GM12878 (cell line): ENCODE results near the gene APCDD1. TPM values are rescaled to one million over a fixed set of nuclear protein-coding genes. Genes with fewer than 3 reads are reported as not detected.

ENCODE experiments used
- ATAC-seq: fragments of 200-7000 bp; cut with Tn5 transposase; 3 replicates; pipeline ENCODE4 v1.9.1; 2020; ENCODE audit warnings: mild to moderate bottlenecking, moderate library complexity
- BruUV-seq: library from RNA; stranded (reverse); fragments of 400-500 nt; replicated peaks from 2 replicates; lab custom pipeline; 2021; lab: Mats Ljungman, UMichigan
- CTCF ChIA-PET: fragments of 300-600 bp; sonication (Branson Sonifier 250); formaldehyde crosslinking; extraction: SDS; loops from one replicate; lab custom pipeline; 2021; ENCODE audit warnings: inconsistent platforms; lab: Yijun Ruan, JAX
- POLR2A ChIA-PET: fragments of 350-600 bp; formaldehyde crosslinking; extraction: SDS; loops from one replicate; lab custom pipeline; 2021; ENCODE audit warnings: inconsistent platforms; lab: Charles Lee
- RAD21 ChIA-PET: fragments of 300-600 bp; sonication (Branson Sonifier 250); formaldehyde crosslinking; loops from one replicate; lab custom pipeline; 2023; ENCODE audit warnings: antibody characterized with exemption; ENCODE audit not compliant: unreplicated experiment; lab: Charles Lee
- SMC1A ChIA-PET: fragments of 300-600 bp; sonication (Branson Sonifier 250); formaldehyde crosslinking; loops from one replicate; lab custom pipeline; 2023; ENCODE audit not compliant: unreplicated experiment, uncharacterized antibody; lab: Charles Lee
- DNase-seq: peaks from one replicate; pipeline ENCODE4 v3.0.0-alpha.2; 2011; ENCODE audit warnings: low read depth, low spot score
- FAIRE-seq: peaks from 3 replicates; lab custom pipeline; 2011; peaks lifted over from hg19 to GRCh38; lab: Jason Lieb, UNC
- H2AFZ ChIP-seq: 2 replicates; pipeline ENCODE4 v1.6.0; 2011; ENCODE audit warnings: low read depth, low read length, control low read depth; ENCODE audit not compliant: control insufficient read depth
- H3K27ac ChIP-seq: 2 replicates; pipeline ENCODE4 v1.5.1; 2011; ENCODE audit warnings: control low read depth; ENCODE audit not compliant: control insufficient read depth, insufficient read depth
- H3K27me3 ChIP-seq, 2 experiments: replicated peaks in 1 of 2; 2 replicates each; pipeline versions ENCODE4 v1.6.0 to v1.6.1; 2011; ENCODE audit warnings: low read length in 1 of 2; ENCODE audit not compliant: control insufficient read depth in 2 of 2, insufficient read depth in 2 of 2
- H3K36me3 ChIP-seq, 2 experiments: 2 replicates each; pipeline ENCODE4 v1.5.1; 2011; ENCODE audit warnings: low read length in 1 of 2; ENCODE audit not compliant: control insufficient read depth in 2 of 2, insufficient read depth in 2 of 2
- H3K4me1 ChIP-seq: 2 replicates; pipeline ENCODE4 v1.6.1; 2011; ENCODE audit warnings: mild to moderate bottlenecking, low read length, moderate library complexity, mixed read lengths; ENCODE audit not compliant: control insufficient read depth, insufficient read depth
- H3K4me2 ChIP-seq: 2 replicates; pipeline ENCODE4 v1.6.0; 2011; ENCODE audit warnings: control low read depth; ENCODE audit not compliant: control insufficient read depth, insufficient read depth
- H3K4me3 ChIP-seq: fragments of 200-600 bp; sonication (generic); 2 replicates; pipeline ENCODE4 v1.5.1; 2016
- H3K79me2 ChIP-seq: 2 replicates; pipeline ENCODE4 v1.6.0; 2011; ENCODE audit warnings: low read length; ENCODE audit not compliant: control insufficient read depth, insufficient read depth
- H3K9ac ChIP-seq: 2 replicates; pipeline ENCODE4 v1.8.0; 2011; ENCODE audit warnings: low read length, control low read depth, mixed read lengths; ENCODE audit not compliant: control insufficient read depth, insufficient read depth
- H3K9me3 ChIP-seq: replicated peaks from 3 replicates; pipeline ENCODE4 v1.5.1; 2011; ENCODE audit warnings: mild to moderate bottlenecking, low read length; ENCODE audit not compliant: control insufficient read depth, insufficient read depth
- H4K20me1 ChIP-seq: 2 replicates; pipeline ENCODE4 v1.6.0; 2011; ENCODE audit not compliant: control insufficient read depth, insufficient read depth
- ASH2L ChIP-seq: fragments of 300-600, 200-600 bp; sonication (generic); IDR thresholded peaks from 2 replicates; pipeline ENCODE4 v1.6.1; 2017; ENCODE audit warnings: low read depth, mild to moderate bottlenecking, borderline replicate concordance
- BRCA1 ChIP-seq: IDR thresholded peaks from 2 replicates; pipeline ENCODE4 v1.6.1; 2011; ENCODE audit warnings: low read depth, low read length, improper control_type of control experiment
- CBX5 ChIP-seq: sonication (generic); IDR thresholded peaks from 2 replicates; pipeline ENCODE4 v1.6.1; 2016; ENCODE audit warnings: low read depth, moderate library complexity, mild to moderate bottlenecking, inconsistent platforms
- EP300 ChIP-seq, 2 experiments: fragments of 150-350 bp in 1 of 2; IDR thresholded peaks; 2 replicates each; pipeline ENCODE4 v1.6.1; 2011 to 2012; ENCODE audit warnings: low read depth in 2 of 2, low read length in 2 of 2, borderline replicate concordance in 1 of 2, improper control_type of control experiment in 1 of 2, inconsistent platforms in 1 of 2; ENCODE audit not compliant: control insufficient read depth in 1 of 2
- FOS ChIP-seq: IDR thresholded peaks from 3 replicates; pipeline ENCODE4 v1.6.1; 2011; ENCODE audit warnings: borderline replicate concordance; ENCODE audit not compliant: insufficient read length; ENCODE audit errors: extremely low read depth
- HCFC1 ChIP-seq: fragments of 150-350 bp; IDR thresholded peaks from 2 replicates; pipeline ENCODE4 v1.6.1; 2014; ENCODE audit warnings: low read length
- IKZF1 ChIP-seq: fragments of 450-650 bp; conservative IDR thresholded peaks from 2 replicates; pipeline ENCODE4 v1.6.1; 2017; ENCODE audit warnings: antibody characterized with exemption, mild to moderate bottlenecking
- IKZF2 ChIP-seq, 2 experiments: fragments of 450-650 bp; IDR thresholded peaks; 2 replicates each; pipeline ENCODE4 v1.6.1; 2017; ENCODE audit warnings: mild to moderate bottlenecking in 2 of 2, moderate library complexity in 2 of 2
- PAX8 ChIP-seq: fragments of 450-650 bp; IDR thresholded peaks from 2 replicates; pipeline ENCODE4 v1.6.1; 2017; ENCODE audit warnings: mild to moderate bottlenecking, moderate library complexity
- PML ChIP-seq: IDR thresholded peaks from 2 replicates; pipeline ENCODE4 v1.6.1; 2012; ENCODE audit warnings: low read length, inconsistent platforms
- RCOR1 ChIP-seq: conservative IDR thresholded peaks from 2 replicates; pipeline ENCODE4 v1.6.1; 2012; ENCODE audit warnings: low read depth, low read length, improper control_type of control experiment
- SMAD1 ChIP-seq: fragments of 450-650 bp; IDR thresholded peaks from 2 replicates; pipeline ENCODE4 v1.6.1; 2018; ENCODE audit warnings: mild to moderate bottlenecking, low read depth; ENCODE audit not compliant: partially characterized antibody
- ZBED1 ChIP-seq: IDR thresholded peaks from 2 replicates; pipeline ENCODE4 v1.6.1; 2016; ENCODE audit warnings: borderline replicate concordance
- ZNF217 ChIP-seq: fragments of 450-650 bp; IDR thresholded peaks from 2 replicates; pipeline ENCODE4 v1.6.1; 2017; ENCODE audit warnings: antibody characterized with exemption, mild to moderate bottlenecking
- WGBS: methylation state at CpG from one replicate; pipeline ENCODE4 v1.1.6; 2016; ENCODE audit warnings: low lambda C conversion rate; ENCODE audit not compliant: insufficient replicate concordance, insufficient coverage; ENCODE audit errors: missing lambda C conversion rate; 5-methylcytosine and 5-hydroxymethylcytosine counted together
- in situ Hi-C: fragments of 300-500 bp; cut with MboI; formaldehyde crosslinking; loops from 9 replicates; pipeline ENCODE4 v1.14.3; 2018; ENCODE audit warnings: mixed read lengths
- intact Hi-C: fragments of 100-400 bp; cut with micrococcal nuclease; formaldehyde crosslinking; loops from one replicate; pipeline ENCODE4 v1.14.2; 2022; ENCODE audit not compliant: unreplicated experiment
- polyA plus RNA-seq, 11 experiments: library from polyadenylated mRNA; depleted of rRNA in 4 of 11; unstranded in 6 of 11; stranded (reverse) in 5 of 11; fragments of >200 nt; fragmentation: Nextera tagmentation in 4 of 11; fragmentation: Illumina TruSeq in 1 of 11; extraction: Ambion mirVana in 4 of 11; extraction: Trizol in 1 of 11; gene quantifications; 1 replicate in 1 of 11; 2 replicates in 10 of 11; pipeline versions ENCODE4 v1.2.1 to v1.2.3, GENCODE V29; 2011 to 2016; ENCODE audit warnings: inconsistent platforms in 2 of 11, missing spikeins in 2 of 11, low read depth in 1 of 11
- total RNA-seq, 4 experiments: library from RNA; depleted of rRNA in 3 of 4; stranded (reverse); fragments of >200 nt in 3 of 4; fragmentation: Illumina TruSeq in 1 of 4; extraction: Trizol in 1 of 4; gene quantifications; 2 replicates each; pipeline versions ENCODE4 v1.2.1 to v1.2.3, GENCODE V29; 2013 to 2021
- TF ChIP-seq, protein P1 (sequence below): fragments of 150-350 bp; IDR thresholded peaks from 2 replicates; pipeline ENCODE4 v1.6.1; 2016; ENCODE audit warnings: low read depth, low read length
- TF ChIP-seq, protein P2 (sequence below): fragments of 450-650 bp; IDR thresholded peaks from 2 replicates; pipeline ENCODE4 v1.6.1; 2017; ENCODE audit warnings: mild to moderate bottlenecking, moderate library complexity
- TF ChIP-seq, protein P3 (sequence below), 3 experiments: IDR thresholded peaks in 2 of 3; conservative IDR thresholded peaks in 1 of 3; 2 replicates each; pipeline ENCODE4 v1.5.1; 2011; ENCODE audit warnings: low read depth in 3 of 3, low read length in 3 of 3, mild to moderate bottlenecking in 3 of 3, control low read depth in 2 of 3, moderate library complexity in 2 of 3, inconsistent platforms in 1 of 3, mixed read lengths in 1 of 3; ENCODE audit not compliant: control insufficient read depth in 2 of 3, insufficient read depth in 1 of 3; ENCODE audit errors: extremely low read depth in 1 of 3

The APCDD1 gene
- total and polyA plus RNA-seq, 10 of the 15 experiments (the other 5 are each of a cell fraction or from before 2014, with no cell fraction given) = not detected

GRCh38 chr18:10436160-10436559, 18.3 kb upstream of the APCDD1 start:
- no peak overlapping the region for H3K4me3 ChIP-seq
- H3K36me3 ChIP-seq = no peaks in the 10 kb centered on the region
- no peak overlapping the region for H3K9ac ChIP-seq
- no peak overlapping the region for H2AFZ ChIP-seq
- ChIA-PET SMC1A (interaction anchor here (2.3 kb wide), 1 partner anchor 54 kb away, joined by 6 read pairs; no protein-coding TSS in a partner anchor), POLR2A (no interaction called here), CTCF (no interaction called here), RAD21 (no interaction called here)
- no peaks in the 10 kb centered on the region for H3K9me3 ChIP-seq
- BruUV-seq = no TSS peak
- no peaks in the 10 kb centered on the region for H3K79me2 ChIP-seq
- ATAC-seq (no peak), DNase-seq (no peak), FAIRE-seq (no peak)
- 69% methylated on average over 3 of the region's 3 CpGs for WGBS
- TF ChIP-seq CBX5 (no peak), BRCA1 (no peak), HCFC1 (no peak), ASH2L (no peak), IKZF1 (no peak), PML (no peak), IKZF2 (IDR thresholded peaks at IDR 0.05) (no peak), ZNF217 (no peak), PAX8 (no peak), RCOR1 (no peak), SMAD1 (no peak), FOS (no peak), EP300 (IDR thresholded peaks at IDR 0.05; ENCODE audit: borderline replicate concordance in 1 of 2, control insufficient read depth in 1 of 2, low read depth in 2 of 2, low read length in 2 of 2) (no peak), ZBED1 (no peak)
- TF ChIP-seq, protein P1, sequence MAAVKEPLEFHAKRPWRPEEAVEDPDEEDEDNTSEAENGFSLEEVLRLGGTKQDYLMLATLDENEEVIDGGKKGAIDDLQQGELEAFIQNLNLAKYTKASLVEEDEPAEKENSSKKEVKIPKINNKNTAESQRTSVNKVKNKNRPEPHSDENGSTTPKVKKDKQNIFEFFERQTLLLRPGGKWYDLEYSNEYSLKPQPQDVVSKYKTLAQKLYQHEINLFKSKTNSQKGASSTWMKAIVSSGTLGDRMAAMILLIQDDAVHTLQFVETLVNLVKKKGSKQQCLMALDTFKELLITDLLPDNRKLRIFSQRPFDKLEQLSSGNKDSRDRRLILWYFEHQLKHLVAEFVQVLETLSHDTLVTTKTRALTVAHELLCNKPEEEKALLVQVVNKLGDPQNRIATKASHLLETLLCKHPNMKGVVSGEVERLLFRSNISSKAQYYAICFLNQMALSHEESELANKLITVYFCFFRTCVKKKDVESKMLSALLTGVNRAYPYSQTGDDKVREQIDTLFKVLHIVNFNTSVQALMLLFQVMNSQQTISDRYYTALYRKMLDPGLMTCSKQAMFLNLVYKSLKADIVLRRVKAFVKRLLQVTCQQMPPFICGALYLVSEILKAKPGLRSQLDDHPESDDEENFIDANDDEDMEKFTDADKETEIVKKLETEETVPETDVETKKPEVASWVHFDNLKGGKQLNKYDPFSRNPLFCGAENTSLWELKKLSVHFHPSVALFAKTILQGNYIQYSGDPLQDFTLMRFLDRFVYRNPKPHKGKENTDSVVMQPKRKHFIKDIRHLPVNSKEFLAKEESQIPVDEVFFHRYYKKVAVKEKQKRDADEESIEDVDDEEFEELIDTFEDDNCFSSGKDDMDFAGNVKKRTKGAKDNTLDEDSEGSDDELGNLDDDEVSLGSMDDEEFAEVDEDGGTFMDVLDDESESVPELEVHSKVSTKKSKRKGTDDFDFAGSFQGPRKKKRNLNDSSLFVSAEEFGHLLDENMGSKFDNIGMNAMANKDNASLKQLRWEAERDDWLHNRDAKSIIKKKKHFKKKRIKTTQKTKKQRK = no peak
- TF ChIP-seq, protein P2, sequence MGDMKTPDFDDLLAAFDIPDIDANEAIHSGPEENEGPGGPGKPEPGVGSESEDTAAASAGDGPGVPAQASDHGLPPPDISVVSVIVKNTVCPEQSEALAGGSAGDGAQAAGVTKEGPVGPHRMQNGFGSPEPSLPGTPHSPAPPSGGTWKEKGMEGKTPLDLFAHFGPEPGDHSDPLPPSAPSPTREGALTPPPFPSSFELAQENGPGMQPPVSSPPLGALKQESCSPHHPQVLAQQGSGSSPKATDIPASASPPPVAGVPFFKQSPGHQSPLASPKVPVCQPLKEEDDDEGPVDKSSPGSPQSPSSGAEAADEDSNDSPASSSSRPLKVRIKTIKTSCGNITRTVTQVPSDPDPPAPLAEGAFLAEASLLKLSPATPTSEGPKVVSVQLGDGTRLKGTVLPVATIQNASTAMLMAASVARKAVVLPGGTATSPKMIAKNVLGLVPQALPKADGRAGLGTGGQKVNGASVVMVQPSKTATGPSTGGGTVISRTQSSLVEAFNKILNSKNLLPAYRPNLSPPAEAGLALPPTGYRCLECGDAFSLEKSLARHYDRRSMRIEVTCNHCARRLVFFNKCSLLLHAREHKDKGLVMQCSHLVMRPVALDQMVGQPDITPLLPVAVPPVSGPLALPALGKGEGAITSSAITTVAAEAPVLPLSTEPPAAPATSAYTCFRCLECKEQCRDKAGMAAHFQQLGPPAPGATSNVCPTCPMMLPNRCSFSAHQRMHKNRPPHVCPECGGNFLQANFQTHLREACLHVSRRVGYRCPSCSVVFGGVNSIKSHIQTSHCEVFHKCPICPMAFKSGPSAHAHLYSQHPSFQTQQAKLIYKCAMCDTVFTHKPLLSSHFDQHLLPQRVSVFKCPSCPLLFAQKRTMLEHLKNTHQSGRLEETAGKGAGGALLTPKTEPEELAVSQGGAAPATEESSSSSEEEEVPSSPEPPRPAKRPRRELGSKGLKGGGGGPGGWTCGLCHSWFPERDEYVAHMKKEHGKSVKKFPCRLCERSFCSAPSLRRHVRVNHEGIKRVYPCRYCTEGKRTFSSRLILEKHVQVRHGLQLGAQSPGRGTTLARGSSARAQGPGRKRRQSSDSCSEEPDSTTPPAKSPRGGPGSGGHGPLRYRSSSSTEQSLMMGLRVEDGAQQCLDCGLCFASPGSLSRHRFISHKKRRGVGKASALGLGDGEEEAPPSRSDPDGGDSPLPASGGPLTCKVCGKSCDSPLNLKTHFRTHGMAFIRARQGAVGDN = no peak
- TF ChIP-seq, protein P3, sequence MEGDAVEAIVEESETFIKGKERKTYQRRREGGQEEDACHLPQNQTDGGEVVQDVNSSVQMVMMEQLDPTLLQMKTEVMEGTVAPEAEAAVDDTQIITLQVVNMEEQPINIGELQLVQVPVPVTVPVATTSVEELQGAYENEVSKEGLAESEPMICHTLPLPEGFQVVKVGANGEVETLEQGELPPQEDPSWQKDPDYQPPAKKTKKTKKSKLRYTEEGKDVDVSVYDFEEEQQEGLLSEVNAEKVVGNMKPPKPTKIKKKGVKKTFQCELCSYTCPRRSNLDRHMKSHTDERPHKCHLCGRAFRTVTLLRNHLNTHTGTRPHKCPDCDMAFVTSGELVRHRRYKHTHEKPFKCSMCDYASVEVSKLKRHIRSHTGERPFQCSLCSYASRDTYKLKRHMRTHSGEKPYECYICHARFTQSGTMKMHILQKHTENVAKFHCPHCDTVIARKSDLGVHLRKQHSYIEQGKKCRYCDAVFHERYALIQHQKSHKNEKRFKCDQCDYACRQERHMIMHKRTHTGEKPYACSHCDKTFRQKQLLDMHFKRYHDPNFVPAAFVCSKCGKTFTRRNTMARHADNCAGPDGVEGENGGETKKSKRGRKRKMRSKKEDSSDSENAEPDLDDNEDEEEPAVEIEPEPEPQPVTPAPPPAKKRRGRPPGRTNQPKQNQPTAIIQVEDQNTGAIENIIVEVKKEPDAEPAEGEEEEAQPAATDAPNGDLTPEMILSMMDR (IDR thresholded peaks at IDR 0.05 in 2 of 3, conservative IDR thresholded peaks at IDR 0.05 in 1 of 3; ENCODE audit: control insufficient read depth in 2 of 3, extremely low read depth in 1 of 3, insufficient read depth in 1 of 3, low read depth in 3 of 3, low read length in 3 of 3) = no peak
- H4K20me1 ChIP-seq = no peaks in the 10 kb centered on the region
- H3K27ac ChIP-seq = no peak overlapping the region
- no peaks in the 10 kb centered on the region; a peak in 1 of 4 replicates for H3K27me3 ChIP-seq
- no peak overlapping the region for H3K4me2 ChIP-seq
- intact Hi-C loops = loop anchor here (10.0 kb wide), 1 partner anchor 101 kb away; no protein-coding TSS in a partner anchor
- no peaks in the 10 kb centered on the region for H3K4me1 ChIP-seq
- in situ Hi-C loops = no loop called here
